ENCODE data around the gene DNAH10. TPM values are rescaled to one million over a fixed set of nuclear protein-coding genes. Genes with fewer than 3 reads are reported as not detected.
A peak's percentile ranks its signal among the peaks of the same experiment; 100 is the strongest.

Gene DNAH10
- total and polyA plus RNA-seq, 2 of the 13 experiments (the other 11 are each of a cell fraction or from before 2014, with no cell fraction given): 0.01 to 0.02 TPM

GRCh38 chr12:123886931-123887582, 125.0 kb downstream of the DNAH10 start (continued):
- no peak for TF ChIP-seq ZNF160 (CRISPR knock-in tag; IDR thresholded peaks at IDR 0.05)
- no peak for TF ChIP-seq POLR2AphosphoS5 (IDR thresholded peaks at IDR 0.05; ENCODE audit: low read depth, low read length)
- no peak for TF ChIP-seq NAIF1 (CRISPR knock-in tag; IDR thresholded peaks at IDR 0.05; ENCODE audit: borderline replicate concordance)

GRCh38 chr12:123888989-123889388, 126.9 kb downstream of the DNAH10 start:
- no peaks in the 10 kb centered on the region for H3K79me2 ChIP-seq (ENCODE audit: insufficient read depth, low read length)
- in situ Hi-C loops (cut with HindIII; ENCODE audit: extremely low pct_ligation_motif_present, low pct_unique_long_range_greater_than_20kb): no loop called here
- TF ChIP-seq ZNF574 (CRISPR knock-in tag; IDR thresholded peaks at IDR 0.05): no peak
- no peak for TF ChIP-seq ATF5 (CRISPR knock-in tag; IDR thresholded peaks at IDR 0.05; ENCODE audit: low read depth)
- no peak for TF ChIP-seq ZC3H4 (CRISPR knock-in tag; IDR thresholded peaks at IDR 0.05; ENCODE audit: borderline replicate concordance)
- peak; percentile 52; the same call in 1 of the 2 replicates for TF ChIP-seq CEBPG (CRISPR knock-in tag; IDR thresholded peaks at IDR 0.05)
- ATAC-seq: no peak
- no peaks in the 10 kb centered on the region for H4K20me1 ChIP-seq (ENCODE audit: insufficient read depth, low read length)
- no peak for DNase-seq (ENCODE audit: low spot score)
- BruUV-seq (replicated peaks): no TSS peak
- H3K4me2 ChIP-seq (ENCODE audit: low read depth, low read length): no peak overlapping the region
- H3K4me3 ChIP-seq (replicated peaks in 1 of 3; ENCODE audit: insufficient read depth in 1 of 3, low read depth in 2 of 3, low read length in 3 of 3): no peak overlapping the region
- no peak overlapping the region for H2AFZ ChIP-seq (ENCODE audit: low read length)
- no peak overlapping the region for H3K27ac ChIP-seq (ENCODE audit: extremely low read length, insufficient read depth, low read length)
- no peaks in the 10 kb centered on the region for H3K9me3 ChIP-seq (ENCODE audit: low read length)
- no peaks in the 10 kb centered on the region for H3K36me3 ChIP-seq (replicated peaks in 1 of 2; ENCODE audit: control insufficient read depth in 1 of 2, insufficient read depth in 2 of 2, low read length in 2 of 2)
- H3K9ac ChIP-seq (ENCODE audit: insufficient read depth, low read depth, low read length): no peak overlapping the region
- CTCF ChIA-PET (ENCODE audit: low intra/inter-chr PET ratio, low total read pairs): no interaction called here
- POLR2A ChIA-PET: no interaction called here
- H3K27me3 ChIP-seq (ENCODE audit: control insufficient read depth in 1 of 2, insufficient read depth in 2 of 2, low read length in 2 of 2): peaks cover 18 to 81% of the 10 kb centered on the region in 2 experiments
- WGBS (ENCODE audit: low lambda C conversion rate): 20% methylated on average over 12 of the region's 12 CpGs
- peaks cover 5% of the 10 kb centered on the region; the same call in 1 of the 2 replicates for H3K4me1 ChIP-seq (ENCODE audit: insufficient read depth, low read length)
- FAIRE-seq: no peak
- intact Hi-C loops (cut with micrococcal nuclease; ENCODE audit: unreplicated experiment): no loop called here
